GM12872 (cell line): ENCODE results near the gene DIO2.

Experiments
- CTCF ChIP-seq: IDR thresholded peaks from 3 replicates; pipeline ENCODE4 v1.5.1; 2011; ENCODE audit warnings: low read depth, mild to moderate bottlenecking, low read length, moderate library complexity; ENCODE audit not compliant: insufficient read depth

The DIO2 gene

GRCh38 chr14:80211153-80212022 is at the start of gene DIO2:
DIO2 (minus strand) TSS chr14:80211504; CDS start chr14:80211472, 32 bp downstream.
- no peak for TF ChIP-seq CTCF

GRCh38 chr14:80260645-80261044 is 49.3 kb upstream of the DIO2 start:
- no peak for TF ChIP-seq CTCF

- TF ChIP-seq CTCF, result no peak
Observed at GRCh38 chr14:80239631-80240030, 28.3 kb upstream of the DIO2 start.

GRCh38 chr14:80237143-80237542 is 25.8 kb upstream of the DIO2 start:
- TF ChIP-seq CTCF, result no peak

- no peak for TF ChIP-seq CTCF
Observed at GRCh38 chr14:80233470-80234089, 22.3 kb upstream of the DIO2 start.

GRCh38 chr14:80231702-80232101 is 20.4 kb upstream of the DIO2 start:
- TF ChIP-seq CTCF, result no peak

- TF ChIP-seq CTCF, result no peak
Observed at GRCh38 chr14:80223696-80224465, 12.6 kb upstream of the DIO2 start.
